Right atrium auricular region (tissue), 2 donors: ENCODE results near the gene THRB. TPM values are rescaled to one million over a fixed set of nuclear protein-coding genes. Genes with fewer than 3 reads are reported as not detected.

Experiments used
- DNase-seq: peaks from one replicate; pipeline ENCODE4 v3.0.0-alpha.2; 2019; ENCODE audit warnings: low spot score
- H3K27ac ChIP-seq, 2 donors: fragments of 200-600 bp; sonication (generic); 1 replicate in 1 of 2; 2 replicates in 1 of 2; pipeline ENCODE4 v1.5.1; 2016 to 2019
- H3K27me3 ChIP-seq, 2 donors: fragments of 200-600 bp; sonication (generic); one replicate each; pipeline versions ENCODE4 v1.5.1 to v1.6.0; 2017 to 2019
- H3K36me3 ChIP-seq: fragments of 200-600 bp; sonication (generic); one replicate; pipeline ENCODE4 v1.5.1; 2016
- H3K4me1 ChIP-seq, 2 donors: fragments of 200-600 bp; sonication (generic); one replicate each; pipeline versions ENCODE4 v1.5.1 to v1.6.0; 2017 to 2019
- H3K4me3 ChIP-seq, 2 donors: fragments of 200-600 bp; sonication (generic); 1 replicate in 1 of 2; 2 replicates in 1 of 2; pipeline ENCODE4 v1.5.1; 2017 to 2019; ENCODE audit warnings: mild to moderate bottlenecking in 1 of 2, moderate library complexity in 1 of 2
- H3K9me3 ChIP-seq, 2 donors: fragments of 200-600 bp; sonication (generic); one replicate each; pipeline ENCODE4 v1.5.1; 2019
- total RNA-seq, 2 donors: library from RNA; depleted of rRNA; stranded (reverse); fragments of >200 nt; gene quantifications; one replicate each; pipeline ENCODE4 v1.1.0, GENCODE V29; 2016
- TF ChIP-seq, protein P1 (sequence below), 2 donors: fragments of 200-600 bp; sonication (generic); IDR thresholded peaks; one replicate each; pipeline ENCODE4 v1.5.1; 2019; ENCODE audit warnings: antibody characterized with exemption in 2 of 2

Gene THRB
- total RNA-seq, 2 donors from 2014 or later: 4.2 to 7.0 TPM

DNA sequence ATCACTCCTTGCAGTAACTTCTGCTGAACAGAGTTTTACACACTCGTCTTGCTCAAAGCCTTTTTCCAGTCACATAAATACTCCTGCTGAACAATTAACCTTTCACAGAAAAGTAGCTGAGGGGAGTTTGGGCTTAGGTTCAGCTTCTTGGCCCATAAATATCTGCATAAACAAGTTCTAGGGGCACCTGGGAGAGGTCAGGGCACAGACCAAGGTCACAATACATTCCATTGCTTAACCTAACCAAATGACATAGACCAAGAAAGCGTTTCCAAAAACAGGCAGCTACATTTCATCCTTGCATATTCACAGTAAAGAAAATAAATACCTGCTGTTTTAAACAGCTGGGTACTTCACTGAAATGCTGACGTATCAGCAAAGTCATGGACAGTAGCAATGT, 101.3 kb downstream of the THRB start:
- Histone ChIP-seq H3K36me3 (no peaks in the 10 kb centered on the region), H3K27me3 (no peaks in the 10 kb centered on the region), H3K9me3 (no peaks in the 10 kb centered on the region), H3K4me1 (peaks cover 0 to 12% of the 10 kb centered on the region in 2 donors), H3K4me3 (no peak overlapping the region), H3K27ac (no peak overlapping the region)
- DNase-seq: no peak
- TF ChIP-seq, protein P1, sequence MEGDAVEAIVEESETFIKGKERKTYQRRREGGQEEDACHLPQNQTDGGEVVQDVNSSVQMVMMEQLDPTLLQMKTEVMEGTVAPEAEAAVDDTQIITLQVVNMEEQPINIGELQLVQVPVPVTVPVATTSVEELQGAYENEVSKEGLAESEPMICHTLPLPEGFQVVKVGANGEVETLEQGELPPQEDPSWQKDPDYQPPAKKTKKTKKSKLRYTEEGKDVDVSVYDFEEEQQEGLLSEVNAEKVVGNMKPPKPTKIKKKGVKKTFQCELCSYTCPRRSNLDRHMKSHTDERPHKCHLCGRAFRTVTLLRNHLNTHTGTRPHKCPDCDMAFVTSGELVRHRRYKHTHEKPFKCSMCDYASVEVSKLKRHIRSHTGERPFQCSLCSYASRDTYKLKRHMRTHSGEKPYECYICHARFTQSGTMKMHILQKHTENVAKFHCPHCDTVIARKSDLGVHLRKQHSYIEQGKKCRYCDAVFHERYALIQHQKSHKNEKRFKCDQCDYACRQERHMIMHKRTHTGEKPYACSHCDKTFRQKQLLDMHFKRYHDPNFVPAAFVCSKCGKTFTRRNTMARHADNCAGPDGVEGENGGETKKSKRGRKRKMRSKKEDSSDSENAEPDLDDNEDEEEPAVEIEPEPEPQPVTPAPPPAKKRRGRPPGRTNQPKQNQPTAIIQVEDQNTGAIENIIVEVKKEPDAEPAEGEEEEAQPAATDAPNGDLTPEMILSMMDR (IDR thresholded peaks at IDR 0.05): no peak

DNA sequence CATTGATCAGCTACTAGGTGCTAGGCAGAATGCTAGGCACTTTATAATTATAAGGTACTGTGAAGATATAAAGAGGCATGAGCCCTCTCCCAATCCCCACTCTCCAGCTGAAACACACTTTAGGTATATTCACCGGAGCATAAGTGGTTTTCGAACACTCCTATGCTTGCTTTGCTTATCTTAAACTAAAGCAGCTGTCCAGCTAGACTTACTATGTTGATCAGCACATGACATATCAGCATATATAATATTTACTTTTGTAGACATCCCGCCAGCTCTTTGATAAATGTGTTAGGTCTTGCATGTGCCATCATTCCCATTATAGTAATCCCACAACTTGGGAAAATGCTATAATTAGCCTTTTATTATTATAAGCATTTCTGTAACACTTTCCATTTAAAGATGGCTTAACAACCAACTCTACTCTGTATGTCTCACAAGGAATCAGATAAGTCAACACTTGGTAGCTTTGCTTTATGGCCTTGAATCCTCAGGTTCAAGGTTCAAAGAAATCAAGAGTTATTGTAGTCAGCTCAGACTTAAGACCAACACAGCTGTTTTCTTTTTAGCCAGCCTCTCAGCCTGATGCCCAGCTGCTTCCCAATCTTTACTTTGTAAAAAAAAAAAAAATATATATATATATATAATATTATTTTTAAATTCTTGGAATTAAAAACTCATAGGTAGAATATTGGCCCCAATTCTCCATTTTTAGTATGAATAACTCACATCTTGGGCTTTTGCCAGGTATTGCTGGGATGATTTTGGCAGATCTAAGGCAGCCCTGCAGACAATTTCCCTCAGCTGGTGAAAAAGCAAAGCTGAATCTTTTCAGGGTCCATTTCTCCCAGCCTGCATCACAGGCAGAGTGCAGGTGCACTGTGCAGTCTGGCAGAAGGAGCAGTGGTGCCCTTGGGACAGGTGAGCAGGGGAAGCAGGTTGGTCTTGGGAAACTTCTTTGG, 104.2 kb downstream of the THRB start:
- TF ChIP-seq, protein P1 (IDR thresholded peaks at IDR 0.05): no peak
- H3K9me3 ChIP-seq: no peaks in the 10 kb centered on the region
- no peaks in the 10 kb centered on the region for H3K36me3 ChIP-seq
- H3K4me3 ChIP-seq: no peak overlapping the region
- DNase-seq: no peak
- H3K4me1 ChIP-seq: peaks cover 0 to 12% of the 10 kb centered on the region in 2 donors
- H3K27me3 ChIP-seq: no peaks in the 10 kb centered on the region
- no peak overlapping the region for H3K27ac ChIP-seq

DNA sequence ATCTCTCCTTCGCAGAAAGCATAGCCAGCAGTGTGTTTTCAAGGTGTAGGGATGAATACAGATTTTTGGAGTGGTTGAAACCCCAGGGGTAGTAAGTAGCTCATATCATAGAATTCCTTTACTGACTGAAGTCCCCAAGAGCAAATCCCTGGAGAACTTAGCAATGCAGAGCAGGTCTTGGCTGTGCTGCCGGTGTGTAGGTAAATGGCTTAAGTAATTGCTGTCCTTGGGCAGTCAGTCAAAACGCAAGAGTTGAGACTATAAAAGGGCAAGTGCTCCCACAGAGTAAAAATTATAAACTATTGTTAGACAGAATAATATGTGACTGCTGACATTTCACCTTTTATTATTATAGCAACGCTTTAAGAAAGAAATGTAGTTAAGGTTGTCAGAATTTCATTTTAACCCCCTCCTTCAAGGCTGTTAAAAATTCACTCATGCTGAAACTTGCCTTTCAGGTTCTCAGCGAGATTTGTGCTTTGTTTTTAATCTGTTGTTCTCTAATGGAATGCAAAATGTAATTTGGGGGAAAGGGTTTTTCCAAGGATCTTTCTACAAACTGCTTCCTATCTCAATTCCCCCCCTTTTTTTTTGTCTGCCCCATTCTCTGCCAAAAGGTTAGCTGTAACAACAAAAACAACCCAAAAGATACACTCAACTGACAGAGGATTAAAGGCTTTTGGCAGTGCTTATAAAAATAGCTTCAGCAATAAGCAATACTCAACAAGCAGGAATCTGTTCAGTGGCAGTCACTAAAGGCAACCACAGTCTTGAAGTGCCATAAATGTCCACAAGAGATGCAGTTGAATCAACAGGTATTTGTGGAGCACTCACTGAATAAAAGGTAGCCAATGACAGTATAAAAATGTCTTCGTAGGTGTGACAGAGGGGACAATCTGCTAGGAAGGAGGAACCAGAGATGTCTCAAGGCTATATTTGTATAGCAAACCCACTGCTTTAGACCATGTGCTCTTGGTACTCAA, 105.3 kb downstream of the THRB start:
- Histone ChIP-seq H3K36me3 (no peaks in the 10 kb centered on the region), H3K4me1 (peaks cover 0 to 12% of the 10 kb centered on the region in 2 donors), H3K9me3 (no peaks in the 10 kb centered on the region), H3K27ac (no peak overlapping the region), H3K4me3 (no peak overlapping the region), H3K27me3 (no peaks in the 10 kb centered on the region)
- TF ChIP-seq, protein P1 (IDR thresholded peaks at IDR 0.05): no peak
- DNase-seq: no peak

DNA sequence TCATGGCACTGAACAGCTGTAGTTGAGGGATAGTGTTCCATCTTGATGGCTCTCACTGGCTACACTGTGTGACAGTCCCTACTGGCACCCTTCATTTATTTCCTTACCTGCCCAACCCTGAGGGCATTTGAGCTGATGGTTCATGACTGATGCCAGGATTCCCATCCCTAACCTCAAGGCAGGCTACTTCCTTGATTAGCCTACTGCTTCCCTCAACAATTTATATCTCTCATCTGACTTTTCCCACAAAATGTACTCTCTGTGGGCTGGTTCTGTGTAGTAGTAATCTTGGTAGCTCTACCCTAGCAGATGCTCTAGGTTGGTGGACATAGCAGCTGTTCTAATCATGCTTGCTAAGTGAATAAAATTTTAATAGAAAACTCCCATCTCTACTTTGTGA, 106.0 kb downstream of the THRB start:
- Histone ChIP-seq H3K36me3 (no peaks in the 10 kb centered on the region), H3K4me3 (no peak overlapping the region), H3K27me3 (no peaks in the 10 kb centered on the region), H3K27ac (no peak overlapping the region), H3K9me3 (no peaks in the 10 kb centered on the region), H3K4me1 (peaks cover 0 to 12% of the 10 kb centered on the region in 2 donors)
- no peak for DNase-seq
- TF ChIP-seq, protein P1 (IDR thresholded peaks at IDR 0.05): no peak

DNA sequence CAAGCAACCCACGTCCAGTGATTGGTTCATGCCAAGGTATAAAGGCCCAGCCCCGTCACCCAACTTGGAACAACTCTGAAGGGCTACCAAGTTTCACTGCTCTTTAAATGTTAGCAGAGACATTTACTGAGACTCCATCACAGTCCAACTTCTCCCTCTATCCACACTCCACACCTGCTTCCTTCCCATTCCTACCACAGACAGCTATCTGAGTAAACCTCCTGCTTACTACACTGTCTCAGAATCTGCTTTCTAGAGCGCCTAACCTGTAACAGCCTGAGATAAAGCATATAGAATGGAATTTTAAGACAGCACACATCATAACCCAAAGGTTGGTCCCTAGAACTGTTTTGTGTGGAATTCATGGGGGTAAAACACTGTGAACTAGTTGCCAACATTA, 106.5 kb downstream of the THRB start:
- Histone ChIP-seq H3K4me1 (peaks cover 0 to 12% of the 10 kb centered on the region in 2 donors), H3K9me3 (no peaks in the 10 kb centered on the region), H3K27ac (no peak overlapping the region), H3K36me3 (no peaks in the 10 kb centered on the region), H3K4me3 (no peak overlapping the region), H3K27me3 (no peaks in the 10 kb centered on the region)
- no peak for DNase-seq
- TF ChIP-seq, protein P1 (IDR thresholded peaks at IDR 0.05): no peak
